A673 (cell line): Measurements from ENCODE around the gene TIMD4. TPM values are rescaled to one million over a fixed set of nuclear protein-coding genes. Genes with fewer than 3 reads are reported as not detected.

Experiments
- BruUV-seq: library from RNA; stranded (reverse); fragments of 400-500 nt; replicated peaks from 2 replicates; lab custom pipeline; 2021; lab: Mats Ljungman, UMichigan
- CTCF ChIA-PET: fragments of 300-600 bp; sonication (Branson Sonifier 250); formaldehyde crosslinking; loops from one replicate; lab custom pipeline; 2022; ENCODE audit warnings: antibody characterized with exemption; lab: Charles Lee
- POLR2A ChIA-PET: fragments of 300-600 bp; sonication (Branson Sonifier 250); formaldehyde crosslinking; loops from one replicate; lab custom pipeline; 2022; ENCODE audit warnings: antibody characterized with exemption; ENCODE audit not compliant: low non-redundant PET; lab: Charles Lee
- DNase-seq: peaks from one replicate; pipeline ENCODE4 v3.0.0-alpha.2; 2015; ENCODE audit warnings: low spot score
- H3K27ac ChIP-seq: fragments of 200-600 bp; sonication (generic); 2 replicates; pipeline ENCODE4 v1.5.1; 2016; ENCODE audit warnings: mixed run types, low read depth, mild to moderate bottlenecking, mixed read lengths, antibody characterized with exemption, low read length; ENCODE audit not compliant: poor library complexity, severe bottlenecking
- H3K27me3 ChIP-seq: fragments of 200-600 bp; sonication (generic); replicated peaks from 2 replicates; pipeline ENCODE4 v1.6.1; 2017; ENCODE audit warnings: mixed run types, low read depth, mild to moderate bottlenecking, mixed read lengths, antibody characterized with exemption, low read length; ENCODE audit not compliant: insufficient read depth, poor library complexity
- H3K36me3 ChIP-seq: fragments of 200-600 bp; sonication (generic); 2 replicates; pipeline ENCODE4 v1.6.1; 2016; ENCODE audit warnings: mixed run types, mild to moderate bottlenecking, mixed read lengths, antibody characterized with exemption, low read length; ENCODE audit not compliant: insufficient read depth, poor library complexity, severe bottlenecking
- H3K4me1 ChIP-seq: fragments of 200-600 bp; sonication (generic); 2 replicates; pipeline ENCODE4 v1.6.1; 2017; ENCODE audit warnings: mixed run types, mild to moderate bottlenecking, mixed read lengths, antibody characterized with exemption, low read length; ENCODE audit not compliant: insufficient read depth, poor library complexity, severe bottlenecking
- H3K4me3 ChIP-seq: fragments of 200-600 bp; sonication (generic); 2 replicates; pipeline ENCODE4 v1.5.1; 2016; ENCODE audit warnings: low read depth, mixed run types, mild to moderate bottlenecking, mixed read lengths, low read length; ENCODE audit not compliant: poor library complexity, severe bottlenecking
- H3K9me3 ChIP-seq: fragments of 200-600 bp; sonication (generic); 2 replicates; pipeline ENCODE4 v1.6.1; 2016; ENCODE audit warnings: mixed run types, low read depth, mild to moderate bottlenecking, mixed read lengths, antibody characterized with exemption, low read length; ENCODE audit not compliant: poor library complexity, severe bottlenecking
- EZH2 ChIP-seq: fragments of 200-600 bp; sonication (generic); IDR thresholded peaks from 2 replicates; pipeline ENCODE4 v1.6.1; 2017; ENCODE audit warnings: borderline replicate concordance, low read depth, mild to moderate bottlenecking, mixed read lengths, antibody characterized with exemption, low read length; ENCODE audit not compliant: poor library complexity, severe bottlenecking
- intact Hi-C: fragments of 100-400 bp; cut with micrococcal nuclease; formaldehyde crosslinking; loops from one replicate; pipeline ENCODE4 v1.10.0; 2022; ENCODE audit not compliant: unreplicated experiment
- total RNA-seq: library from RNA; stranded (reverse); gene quantifications from 2 replicates; pipeline ENCODE4 v1.2.3, GENCODE V29; 2021
- TF ChIP-seq, protein P1 (sequence below): fragments of 300-800, 200-600 bp; sonication (generic); conservative IDR thresholded peaks from 2 replicates; pipeline ENCODE4 v1.5.1; 2017; ENCODE audit warnings: low read depth, mild to moderate bottlenecking, antibody characterized with exemption, low read length, moderate library complexity, mixed read lengths

Gene TIMD4
- total RNA-seq, 1 experiment from 2014 or later = not detected

DNA sequence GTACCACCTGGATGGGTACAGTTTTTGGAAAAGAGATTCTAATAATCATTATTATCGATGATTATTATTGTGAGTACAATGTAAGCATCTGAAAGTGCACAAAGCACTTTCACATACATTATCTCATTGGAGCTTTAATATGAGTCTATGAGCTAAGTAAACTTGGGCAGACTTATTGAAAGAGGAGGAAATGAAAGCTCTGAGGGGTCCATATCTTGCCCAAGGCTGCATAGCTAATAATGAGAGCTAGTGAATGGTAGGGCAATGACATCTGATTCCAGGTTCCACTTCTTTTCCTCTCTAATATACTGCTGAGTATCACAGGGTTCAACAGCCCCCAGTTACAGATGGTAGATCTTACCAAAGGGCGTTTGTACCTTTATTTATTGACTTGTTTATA is 26.1 kb downstream of the TIMD4 start:
- Histone ChIP-seq H3K4me3 (no peak overlapping the region), H3K36me3 (no peaks in the 10 kb centered on the region), H3K27ac (no peak overlapping the region), H3K4me1 (no peaks in the 10 kb centered on the region), H3K27me3 (no peaks in the 10 kb centered on the region), H3K9me3 (no peaks in the 10 kb centered on the region)
- POLR2A ChIA-PET = no interaction called here
- TF ChIP-seq EZH2 = no peak
- TF ChIP-seq, protein P1, sequence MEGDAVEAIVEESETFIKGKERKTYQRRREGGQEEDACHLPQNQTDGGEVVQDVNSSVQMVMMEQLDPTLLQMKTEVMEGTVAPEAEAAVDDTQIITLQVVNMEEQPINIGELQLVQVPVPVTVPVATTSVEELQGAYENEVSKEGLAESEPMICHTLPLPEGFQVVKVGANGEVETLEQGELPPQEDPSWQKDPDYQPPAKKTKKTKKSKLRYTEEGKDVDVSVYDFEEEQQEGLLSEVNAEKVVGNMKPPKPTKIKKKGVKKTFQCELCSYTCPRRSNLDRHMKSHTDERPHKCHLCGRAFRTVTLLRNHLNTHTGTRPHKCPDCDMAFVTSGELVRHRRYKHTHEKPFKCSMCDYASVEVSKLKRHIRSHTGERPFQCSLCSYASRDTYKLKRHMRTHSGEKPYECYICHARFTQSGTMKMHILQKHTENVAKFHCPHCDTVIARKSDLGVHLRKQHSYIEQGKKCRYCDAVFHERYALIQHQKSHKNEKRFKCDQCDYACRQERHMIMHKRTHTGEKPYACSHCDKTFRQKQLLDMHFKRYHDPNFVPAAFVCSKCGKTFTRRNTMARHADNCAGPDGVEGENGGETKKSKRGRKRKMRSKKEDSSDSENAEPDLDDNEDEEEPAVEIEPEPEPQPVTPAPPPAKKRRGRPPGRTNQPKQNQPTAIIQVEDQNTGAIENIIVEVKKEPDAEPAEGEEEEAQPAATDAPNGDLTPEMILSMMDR = no peak
- CTCF ChIA-PET = no interaction called here
- intact Hi-C loops = no loop called here
- no TSS peak for BruUV-seq
- no peak for DNase-seq

DNA sequence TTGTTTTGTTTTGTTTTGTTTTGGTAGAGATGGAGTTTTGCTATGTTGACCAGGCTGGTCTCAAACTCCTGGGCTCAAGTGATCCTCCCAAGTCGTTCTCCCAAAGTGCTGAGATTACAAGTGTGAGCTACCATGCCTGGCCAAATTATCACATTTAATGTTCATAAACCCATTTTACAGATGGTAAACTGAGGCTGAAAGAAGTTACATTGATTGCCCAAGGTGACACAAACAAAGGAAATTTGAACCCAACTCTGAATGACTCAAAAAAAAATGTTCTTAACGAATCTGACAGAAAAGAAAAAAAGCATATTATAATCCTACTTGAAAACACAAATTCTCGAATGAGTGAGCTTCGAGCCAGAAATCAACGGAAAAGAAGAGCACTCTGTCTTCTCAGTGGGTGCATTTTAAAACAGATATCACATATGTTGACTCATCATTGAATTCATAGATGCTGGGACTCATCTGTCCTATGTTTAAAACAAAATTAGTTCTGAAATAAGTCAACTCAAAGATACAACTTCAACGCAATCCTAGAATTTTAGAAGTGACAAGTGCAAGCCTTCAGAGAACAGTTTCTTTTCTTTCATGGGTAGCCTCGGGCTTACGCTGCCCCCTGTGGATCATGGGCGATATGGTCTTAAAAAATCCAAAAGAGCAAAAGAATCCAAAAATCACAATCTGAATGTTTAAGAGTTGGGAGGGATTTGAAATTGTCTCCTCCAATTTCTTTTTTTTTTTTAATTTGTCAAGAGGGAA is 28.4 kb downstream of the TIMD4 start:
- no TSS peak for BruUV-seq
- intact Hi-C loops = no loop called here
- DNase-seq = peak; percentile 15
- Histone ChIP-seq H3K27ac (no peak overlapping the region), H3K4me3 (no peak overlapping the region), H3K36me3 (no peaks in the 10 kb centered on the region), H3K27me3 (no peaks in the 10 kb centered on the region), H3K4me1 (no peaks in the 10 kb centered on the region), H3K9me3 (no peaks in the 10 kb centered on the region)
- POLR2A ChIA-PET = no interaction called here
- CTCF ChIA-PET = no interaction called here
- TF ChIP-seq, protein P1 = peak; percentile 54
- TF ChIP-seq EZH2 = no peak

DNA sequence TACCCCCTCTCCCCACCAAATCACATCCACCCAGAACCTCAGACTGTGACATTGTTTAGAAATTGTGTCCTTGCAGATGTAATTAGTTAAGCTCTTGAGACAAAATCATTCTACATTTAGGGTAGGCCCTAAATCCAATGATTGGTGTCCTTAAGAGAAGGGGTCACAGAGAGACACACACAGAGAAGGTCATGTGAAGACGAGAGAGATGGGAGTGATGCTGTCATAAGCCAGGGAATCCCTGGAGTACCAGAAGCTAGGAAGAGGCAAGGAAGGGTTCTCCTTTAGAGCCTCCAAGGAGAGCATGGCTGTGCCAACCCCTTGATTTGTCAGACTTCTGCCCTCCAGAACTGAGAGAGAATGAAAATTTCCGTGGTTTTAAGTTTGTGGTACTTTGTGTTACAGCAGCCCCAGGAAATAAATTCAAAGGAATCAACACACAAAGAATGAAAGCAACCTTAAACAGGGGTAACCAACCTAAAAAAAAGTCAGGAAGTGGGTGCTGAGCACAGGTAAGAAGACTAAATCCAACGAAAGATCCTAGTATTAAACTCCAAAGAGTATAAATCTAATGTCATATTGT is 33.6 kb downstream of the TIMD4 start:
- H3K36me3 ChIP-seq = no peaks in the 10 kb centered on the region
- TF ChIP-seq, protein P1 = no peak
- TF ChIP-seq EZH2 = no peak
- intact Hi-C loops = no loop called here
- H3K4me1 ChIP-seq = no peaks in the 10 kb centered on the region
- BruUV-seq = no TSS peak
- H3K27me3 ChIP-seq = no peaks in the 10 kb centered on the region
- H3K4me3 ChIP-seq = no peak overlapping the region
- ChIA-PET POLR2A (no interaction called here), CTCF (no interaction called here)
- no peak for DNase-seq
- H3K9me3 ChIP-seq = no peaks in the 10 kb centered on the region
- no peak overlapping the region for H3K27ac ChIP-seq
